Spinal cord (tissue), 10 donors: ENCODE measurements around the gene CD274. TPM values are rescaled to one million over a fixed set of nuclear protein-coding genes. Genes with fewer than 3 reads are reported as not detected.
A peak's percentile ranks its signal among the peaks of the same experiment; 100 is the strongest.
"Not testable (repeated sequence)": the region's sequence is repeated elsewhere in the genome, so short reads cannot be mapped to it uniquely, and the experiment has no call there.

Experiments used
- DNase-seq, 6 donors: peaks; one replicate each; pipeline versions ENCODE4 v3.0.0 to v3.0.0-alpha.2; 2013 to 2015; ENCODE audit warnings: low spot score in 6 of 6, low read depth in 4 of 6
- H3K27ac ChIP-seq: one replicate; pipeline ENCODE4 v1.5.1; 2013; ENCODE audit warnings: low read depth, low read length, control low read depth
- H3K27me3 ChIP-seq: one replicate; pipeline ENCODE4 v1.6.1; 2013; ENCODE audit warnings: low read length; ENCODE audit not compliant: control insufficient read depth, insufficient read depth
- H3K36me3 ChIP-seq: one replicate; pipeline ENCODE4 v1.6.1; 2013; ENCODE audit warnings: low read length; ENCODE audit not compliant: control insufficient read depth, insufficient read depth
- H3K4me1 ChIP-seq: one replicate; pipeline ENCODE4 v1.6.1; 2013; ENCODE audit warnings: low read length; ENCODE audit not compliant: control insufficient read depth, insufficient read depth
- H3K4me3 ChIP-seq: one replicate; pipeline ENCODE4 v1.5.1; 2013; ENCODE audit warnings: low read depth, low read length, control low read depth
- H3K9me3 ChIP-seq: one replicate; pipeline ENCODE4 v1.6.1; 2013; ENCODE audit warnings: low read length; ENCODE audit not compliant: control insufficient read depth, insufficient read depth
- WGBS: methylation state at CpG from one replicate; pipeline ENCODE4 v1.1.5; 2013; ENCODE audit warnings: missing lambda C conversion rate; ENCODE audit not compliant: insufficient coverage; 5-methylcytosine and 5-hydroxymethylcytosine counted together
- polyA plus RNA-seq, 2 donors: library from polyadenylated mRNA; unstranded; fragments of 120-200 nt; gene quantifications; one replicate each; pipeline ENCODE4 v1.2.1, GENCODE V29; 2013; ENCODE audit not compliant: insufficient read length in 2 of 2
- total RNA-seq, 2 donors: library from RNA; depleted of rRNA in 1 of 2; stranded (reverse); fragments of 120-200 nt in 1 of 2; fragments of >200 nt in 1 of 2; gene quantifications; one replicate each; pipeline versions ENCODE4 v1.2.3 to v1.2.4, GENCODE V29; 2013 to 2014
- donor health status: healthy.

CD274 gene
- total and polyA plus RNA-seq, 4 donors = 1.4 to 2.8 (median 1.9) TPM

- Histone ChIP-seq H3K9me3 (no peaks in the 10 kb centered on the region), H3K4me3 (no peak overlapping the region), H3K27ac (no peak overlapping the region), H3K4me1 (no peaks in the 10 kb centered on the region), H3K27me3 (no peaks in the 10 kb centered on the region), H3K36me3 (no peaks in the 10 kb centered on the region)
- no peak for DNase-seq
- WGBS = 81% methylated on average over 6 of the region's 8 CpGs
These were observed 43.6 kb downstream of the CD274 start for GRCh38 chr9:5493679-5494511.

DNA sequence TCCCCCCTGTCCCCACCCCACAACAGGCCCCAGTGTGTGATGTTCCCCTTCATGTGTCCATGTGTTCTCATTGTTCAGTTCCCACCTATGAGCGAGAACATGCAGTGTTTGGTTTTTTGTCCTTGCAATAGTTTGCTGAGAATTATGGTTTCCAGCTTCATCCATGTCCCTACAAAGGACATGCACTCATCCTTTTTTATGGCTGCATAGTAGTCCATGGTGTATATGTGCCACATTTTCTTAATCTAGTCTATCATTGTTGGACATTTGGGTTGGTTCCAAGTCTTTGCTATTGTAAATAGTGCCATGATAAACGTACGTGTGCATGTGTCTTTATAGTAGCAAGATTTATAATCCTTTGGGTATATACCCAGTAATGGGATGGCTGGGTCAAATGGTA, 44.4 kb downstream of the CD274 start:
- DNase-seq, H3K4me3 ChIP-seq, H3K36me3 ChIP-seq, H3K27me3 ChIP-seq, H3K9me3 ChIP-seq, H3K4me1 ChIP-seq, H3K27ac ChIP-seq: not testable (repeated sequence)
- WGBS = no CpG with 5 or more reads among the region's 3 CpGs

GRCh38 chr9:5499157-5499556, 48.8 kb downstream of the CD274 start:
- no peak for DNase-seq
- WGBS = no CpG with 5 or more reads among the region's 1 CpG
- peaks cover 4% of the 10 kb centered on the region for H3K4me1 ChIP-seq
- no peak overlapping the region for H3K27ac ChIP-seq
- H3K4me3 ChIP-seq = no peak overlapping the region
- H3K9me3 ChIP-seq = no peaks in the 10 kb centered on the region
- no peaks in the 10 kb centered on the region for H3K36me3 ChIP-seq
- H3K27me3 ChIP-seq = no peaks in the 10 kb centered on the region

GRCh38 chr9:5499889-5500398, 49.6 kb downstream of the CD274 start:
- no peaks in the 10 kb centered on the region for H3K27me3 ChIP-seq
- H3K9me3 ChIP-seq = no peaks in the 10 kb centered on the region
- H3K36me3 ChIP-seq = no peaks in the 10 kb centered on the region
- H3K4me3 ChIP-seq = no peak overlapping the region
- 67% methylated on average over 4 of the region's 4 CpGs for whole genome bisulfite sequencing
- H3K27ac ChIP-seq = no peak overlapping the region
- H3K4me1 ChIP-seq = peaks cover 4% of the 10 kb centered on the region
- peak in 2 of 6 donors; percentile 17 to 56 for DNase-seq

- Histone ChIP-seq H3K36me3 (no peaks in the 10 kb centered on the region), H3K27ac (no peak overlapping the region), H3K9me3 (no peaks in the 10 kb centered on the region), H3K4me1 (peaks cover 4% of the 10 kb centered on the region), H3K27me3 (no peaks in the 10 kb centered on the region), H3K4me3 (no peak overlapping the region)
- DNase-seq = peak in 1 of 6 donors; percentile 38
- WGBS = 58% methylated on average over 12 of the region's 18 CpGs
These were observed 50.3 kb downstream of the CD274 start for GRCh38 chr9:5500441-5501235.

GRCh38 chr9:5502553-5502952, 52.2 kb downstream of the CD274 start:
- no peak overlapping the region for H3K4me3 ChIP-seq
- 91% methylated on average over 5 of the region's 6 CpGs for WGBS
- no peaks in the 10 kb centered on the region for H3K9me3 ChIP-seq
- peaks cover 4% of the 10 kb centered on the region for H3K4me1 ChIP-seq
- H3K36me3 ChIP-seq = no peaks in the 10 kb centered on the region
- H3K27me3 ChIP-seq = no peaks in the 10 kb centered on the region
- no peak for DNase-seq
- no peak overlapping the region for H3K27ac ChIP-seq

- WGBS = 94% methylated on average over 2 of the region's 2 CpGs
- Histone ChIP-seq H3K4me3 (no peak overlapping the region), H3K27ac (no peak overlapping the region)
These were observed 59.2 kb downstream of the CD274 start for GRCh38 chr9:5509573-5509972.

GRCh38 chr9:5510360-5510931, 60.1 kb downstream of the CD274 start, which contains the start of gene PDCD1LG2:
PDCD1LG2 (plus strand) TSS chr9:5510531; CDS start chr9:5522547, 12,016 bp downstream.
- H3K27ac ChIP-seq = no peak within 1 kb of the TSS

More at GRCh38 chr9:5509573-5509972, 59.2 kb downstream of the CD274 start:
- H3K27me3 ChIP-seq = no peaks in the 10 kb centered on the region
- no peaks in the 10 kb centered on the region for H3K4me1 ChIP-seq
- no peaks in the 10 kb centered on the region for H3K36me3 ChIP-seq
- DNase-seq = no peak
- H3K9me3 ChIP-seq = no peaks in the 10 kb centered on the region

DNA sequence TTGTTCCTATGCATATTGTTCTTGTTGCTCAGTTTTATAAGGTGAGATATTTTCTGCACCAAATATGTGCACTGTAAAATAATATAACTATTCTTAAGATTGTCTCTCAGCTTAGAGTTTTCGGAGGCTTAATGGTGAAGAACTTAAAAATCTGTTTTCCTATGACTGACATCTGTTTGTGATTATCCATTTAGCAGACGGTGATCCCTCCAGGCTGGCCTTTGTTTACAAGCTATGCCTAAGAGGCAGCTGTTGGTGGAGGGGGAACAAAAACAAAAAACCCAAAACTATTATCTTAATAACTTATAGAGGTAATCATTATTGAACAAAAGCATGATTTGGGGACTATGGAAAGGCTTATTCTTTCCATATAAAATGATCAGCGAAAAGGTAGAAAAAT, 60.6 kb downstream of the CD274 start:
- no peaks in the 10 kb centered on the region for H3K36me3 ChIP-seq
- H3K9me3 ChIP-seq = no peaks in the 10 kb centered on the region
- H3K27ac ChIP-seq = no peak overlapping the region
- H3K4me1 ChIP-seq = no peaks in the 10 kb centered on the region
- H3K4me3 ChIP-seq = no peak overlapping the region
- DNase-seq = no peak
- no CpG with 5 or more reads among the region's 3 CpGs for WGBS
- no peaks in the 10 kb centered on the region for H3K27me3 ChIP-seq

More at GRCh38 chr9:5510360-5510931, 60.1 kb downstream of the CD274 start, which contains the start of gene PDCD1LG2:
- H3K36me3 ChIP-seq = no peaks in the 10 kb centered on the region
- H3K4me1 ChIP-seq = no peaks in the 10 kb centered on the region
- H3K4me3 ChIP-seq = no peak within 1 kb of the TSS
- no peaks in the 10 kb centered on the region for H3K27me3 ChIP-seq
- WGBS = 95% methylated on average over 2 of the region's 4 CpGs
- H3K9me3 ChIP-seq = no peaks in the 10 kb centered on the region
- DNase-seq = no peak
